ENCODE measurements around the gene LPP.

GRCh38 chr3:188914552-188914951, 760.6 kb downstream of the LPP start:
- no peak for TF ChIP-seq EZH2phosphoT487 (conservative IDR thresholded peaks at IDR 0.05; ENCODE audit: low read length)
- TF ChIP-seq CTCF (IDR thresholded peaks at IDR 0.05; ENCODE audit: insufficient read depth, low read length, poor library complexity, severe bottlenecking), result no peak

Data from SU-DHL-6 (cell line).